ENCODE measurements around the gene ABCA12.

ABCA12 gene

GRCh38 chr2:215144106-215144875 is 5.9 kb upstream of the ABCA12 start:
- TF ChIP-seq CREB1 (IDR thresholded peaks at IDR 0.05; ENCODE audit: low read depth) (no peak), ZBTB7A (IDR thresholded peaks at IDR 0.05; ENCODE audit: low read depth) (no peak), NFIC (IDR thresholded peaks at IDR 0.05) (no peak), CEBPB (IDR thresholded peaks at IDR 0.05) (no peak), TCF12 (IDR thresholded peaks at IDR 0.05; ENCODE audit: low read depth) (no peak), TAF1 (IDR thresholded peaks at IDR 0.05; ENCODE audit: low read depth) (no peak), RAD21 (IDR thresholded peaks at IDR 0.05; ENCODE audit: low read depth) (no peak), EGR1 (IDR thresholded peaks at IDR 0.05) (no peak), TEAD4 (IDR thresholded peaks at IDR 0.05) (no peak), YY1 (IDR thresholded peaks at IDR 0.05; ENCODE audit: low read depth) (no peak)
- TF ChIP-seq, protein P1, sequence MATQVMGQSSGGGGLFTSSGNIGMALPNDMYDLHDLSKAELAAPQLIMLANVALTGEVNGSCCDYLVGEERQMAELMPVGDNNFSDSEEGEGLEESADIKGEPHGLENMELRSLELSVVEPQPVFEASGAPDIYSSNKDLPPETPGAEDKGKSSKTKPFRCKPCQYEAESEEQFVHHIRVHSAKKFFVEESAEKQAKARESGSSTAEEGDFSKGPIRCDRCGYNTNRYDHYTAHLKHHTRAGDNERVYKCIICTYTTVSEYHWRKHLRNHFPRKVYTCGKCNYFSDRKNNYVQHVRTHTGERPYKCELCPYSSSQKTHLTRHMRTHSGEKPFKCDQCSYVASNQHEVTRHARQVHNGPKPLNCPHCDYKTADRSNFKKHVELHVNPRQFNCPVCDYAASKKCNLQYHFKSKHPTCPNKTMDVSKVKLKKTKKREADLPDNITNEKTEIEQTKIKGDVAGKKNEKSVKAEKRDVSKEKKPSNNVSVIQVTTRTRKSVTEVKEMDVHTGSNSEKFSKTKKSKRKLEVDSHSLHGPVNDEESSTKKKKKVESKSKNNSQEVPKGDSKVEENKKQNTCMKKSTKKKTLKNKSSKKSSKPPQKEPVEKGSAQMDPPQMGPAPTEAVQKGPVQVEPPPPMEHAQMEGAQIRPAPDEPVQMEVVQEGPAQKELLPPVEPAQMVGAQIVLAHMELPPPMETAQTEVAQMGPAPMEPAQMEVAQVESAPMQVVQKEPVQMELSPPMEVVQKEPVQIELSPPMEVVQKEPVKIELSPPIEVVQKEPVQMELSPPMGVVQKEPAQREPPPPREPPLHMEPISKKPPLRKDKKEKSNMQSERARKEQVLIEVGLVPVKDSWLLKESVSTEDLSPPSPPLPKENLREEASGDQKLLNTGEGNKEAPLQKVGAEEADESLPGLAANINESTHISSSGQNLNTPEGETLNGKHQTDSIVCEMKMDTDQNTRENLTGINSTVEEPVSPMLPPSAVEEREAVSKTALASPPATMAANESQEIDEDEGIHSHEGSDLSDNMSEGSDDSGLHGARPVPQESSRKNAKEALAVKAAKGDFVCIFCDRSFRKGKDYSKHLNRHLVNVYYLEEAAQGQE (IDR thresholded peaks at IDR 0.05; ENCODE audit: low read depth): no peak

GRCh38 chr2:215143458-215143857 is 5.0 kb upstream of the ABCA12 start:
- TF ChIP-seq CREB1 (IDR thresholded peaks at IDR 0.05; ENCODE audit: low read depth): no peak
- no peak for TF ChIP-seq CEBPB (IDR thresholded peaks at IDR 0.05)
- no peak for TF ChIP-seq FOXM1 (IDR thresholded peaks at IDR 0.05; ENCODE audit: borderline replicate concordance, low read depth)
- TF ChIP-seq EGR1 (IDR thresholded peaks at IDR 0.05): no peak
- TF ChIP-seq TEAD4 (IDR thresholded peaks at IDR 0.05): no peak
- TF ChIP-seq NFIC (IDR thresholded peaks at IDR 0.05): no peak
- TF ChIP-seq EP300 (IDR thresholded peaks at IDR 0.05; ENCODE audit: borderline replicate concordance): no peak

DNA sequence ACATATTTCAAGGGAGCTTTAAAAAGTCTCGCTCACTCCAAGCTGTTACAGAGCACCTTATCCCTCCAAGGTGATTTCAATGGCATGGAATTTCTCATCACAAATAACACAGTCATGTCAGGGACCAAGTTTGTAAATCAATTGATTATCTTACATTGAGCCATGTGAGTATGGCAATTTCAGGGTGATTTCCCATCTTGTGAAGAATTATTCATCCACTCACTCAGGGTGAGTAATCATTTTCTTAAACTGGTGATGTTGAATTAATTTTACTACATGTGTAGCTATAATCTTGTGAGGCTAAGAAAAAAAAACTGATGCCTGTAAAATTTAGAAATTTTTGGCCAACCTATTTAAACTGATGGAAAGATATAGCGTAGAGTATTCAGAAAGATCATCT is 3.3 kb upstream of the ABCA12 start:
- TF ChIP-seq EGR1 (IDR thresholded peaks at IDR 0.05) (no peak), CREB1 (IDR thresholded peaks at IDR 0.05; ENCODE audit: low read depth) (no peak), CEBPB (IDR thresholded peaks at IDR 0.05) (no peak), TCF12 (IDR thresholded peaks at IDR 0.05; ENCODE audit: low read depth) (no peak), FOXM1 (IDR thresholded peaks at IDR 0.05; ENCODE audit: borderline replicate concordance, low read depth) (no peak), RAD21 (IDR thresholded peaks at IDR 0.05; ENCODE audit: low read depth) (no peak), EP300 (IDR thresholded peaks at IDR 0.05; ENCODE audit: borderline replicate concordance) (no peak), MAX (IDR thresholded peaks at IDR 0.05) (no peak), NFIC (IDR thresholded peaks at IDR 0.05) (no peak), ZBTB7A (IDR thresholded peaks at IDR 0.05; ENCODE audit: low read depth) (no peak)
- TF ChIP-seq, protein P1 (IDR thresholded peaks at IDR 0.05; ENCODE audit: low read depth): no peak
- TF ChIP-seq, protein P2, sequence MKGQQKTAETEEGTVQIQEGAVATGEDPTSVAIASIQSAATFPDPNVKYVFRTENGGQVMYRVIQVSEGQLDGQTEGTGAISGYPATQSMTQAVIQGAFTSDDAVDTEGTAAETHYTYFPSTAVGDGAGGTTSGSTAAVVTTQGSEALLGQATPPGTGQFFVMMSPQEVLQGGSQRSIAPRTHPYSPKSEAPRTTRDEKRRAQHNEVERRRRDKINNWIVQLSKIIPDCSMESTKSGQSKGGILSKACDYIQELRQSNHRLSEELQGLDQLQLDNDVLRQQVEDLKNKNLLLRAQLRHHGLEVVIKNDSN (IDR thresholded peaks at IDR 0.05): no peak

- TF ChIP-seq TAF1 (IDR thresholded peaks at IDR 0.05; ENCODE audit: low read depth) (no peak), EP300 (IDR thresholded peaks at IDR 0.05; ENCODE audit: borderline replicate concordance) (no peak), EGR1 (IDR thresholded peaks at IDR 0.05) (no peak)
- TF ChIP-seq, protein P2 (IDR thresholded peaks at IDR 0.05): no peak
- TF ChIP-seq, protein P1 (IDR thresholded peaks at IDR 0.05; ENCODE audit: low read depth): no peak
Measured at GRCh38 chr2:215140166-215140707, 1.8 kb upstream of the ABCA12 start.

Measured in Ishikawa (cell line).